Endothelial cell of umbilical vein (primary cell): Measurements from ENCODE around the gene HSD17B2. TPM values are rescaled to one million over a fixed set of nuclear protein-coding genes. Genes with fewer than 3 reads are reported as not detected.

Experiments used
- BruUV-seq: library from RNA; stranded (reverse); fragments of 400-500 nt; replicated peaks from 2 replicates; lab custom pipeline; 2021; lab: Mats Ljungman, UMichigan
- CTCF ChIA-PET: fragments of 300-600, 350-600 bp; sonication (Branson Sonifier 250); formaldehyde crosslinking; loops from one replicate; lab custom pipeline; 2021; ENCODE audit warnings: antibody characterized with exemption, inconsistent platforms; lab: Charles Lee
- POLR2A ChIA-PET: fragments of 300-600, 350-600 bp; sonication (Branson Sonifier 250); formaldehyde crosslinking; loops from one replicate; lab custom pipeline; 2021; ENCODE audit warnings: antibody characterized with exemption, inconsistent platforms; lab: Charles Lee
- DNase-seq: peaks from one replicate; pipeline ENCODE4 v3.0.0-alpha.2; 2011; ENCODE audit warnings: low read depth, low spot score
- FAIRE-seq: peaks from 2 replicates; lab custom pipeline; 2011; peaks lifted over from hg19 to GRCh38; lab: Jason Lieb, UNC
- H2AFZ ChIP-seq: 2 replicates; pipeline ENCODE4 v1.6.0; 2012; ENCODE audit warnings: low read depth, low read length, control low read depth, inconsistent platforms
- H3K27ac ChIP-seq: 2 replicates; pipeline ENCODE4 v1.5.1; 2011; ENCODE audit warnings: low read depth, mild to moderate bottlenecking, control low read depth, low read length, moderate library complexity; ENCODE audit not compliant: insufficient read depth
- H3K27me3 ChIP-seq, 2 experiments: 2 replicates each; pipeline versions ENCODE4 v1.6.0 to v1.6.1; 2011; ENCODE audit warnings: low read length in 2 of 2, mixed read lengths in 1 of 2; ENCODE audit not compliant: control insufficient read depth in 2 of 2, insufficient read depth in 2 of 2
- H3K36me3 ChIP-seq, 2 experiments: 2 replicates in 1 of 2; 3 replicates in 1 of 2; pipeline ENCODE4 v1.5.1; 2011; ENCODE audit warnings: low read length in 2 of 2, mild to moderate bottlenecking in 1 of 2, moderate library complexity in 1 of 2; ENCODE audit not compliant: control insufficient read depth in 2 of 2, insufficient read depth in 2 of 2; ENCODE audit errors: extremely low read depth in 1 of 2
- H3K4me1 ChIP-seq: 3 replicates; pipeline ENCODE4 v1.5.1; 2011; ENCODE audit warnings: mild to moderate bottlenecking, low read length; ENCODE audit not compliant: control insufficient read depth, insufficient read depth; ENCODE audit errors: extremely low read depth
- H3K4me2 ChIP-seq: 2 replicates; pipeline ENCODE4 v1.6.1; 2011; ENCODE audit warnings: low read length, control low read depth, mixed read lengths; ENCODE audit not compliant: insufficient read depth
- H3K4me3 ChIP-seq, 3 experiments: fragments of 200-600 bp in 1 of 3; sonication (generic), shearing (Covaris generic) in 1 of 3; replicated peaks in 1 of 3; 2 replicates each; pipeline ENCODE4 v1.5.1; 2011 to 2016; ENCODE audit warnings: control low read depth in 3 of 3, low read length in 3 of 3, mild to moderate bottlenecking in 2 of 3, inconsistent platforms in 1 of 3, low read depth in 1 of 3, moderate library complexity in 1 of 3; ENCODE audit not compliant: insufficient read depth in 1 of 3
- H3K79me2 ChIP-seq: 2 replicates; pipeline ENCODE4 v1.6.0; 2012; ENCODE audit warnings: low read length, inconsistent platforms; ENCODE audit not compliant: control insufficient read depth, insufficient read depth
- H3K9ac ChIP-seq: replicated peaks from 2 replicates; pipeline ENCODE3; 2011; ENCODE audit warnings: low read length, control low read depth; ENCODE audit not compliant: insufficient read depth; ENCODE audit errors: extremely low read depth
- H3K9me1 ChIP-seq: replicated peaks from 3 replicates; pipeline ENCODE4 v1.6.0; 2011; ENCODE audit warnings: mild to moderate bottlenecking, low read length; ENCODE audit not compliant: control insufficient read depth, insufficient read depth; ENCODE audit errors: extremely low read depth
- H3K9me3 ChIP-seq: replicated peaks from 2 replicates; pipeline ENCODE4 v1.5.1; 2012; ENCODE audit warnings: low read length, inconsistent platforms; ENCODE audit not compliant: control insufficient read depth, insufficient read depth
- H4K20me1 ChIP-seq: replicated peaks from 2 replicates; pipeline ENCODE3; 2011; ENCODE audit warnings: mild to moderate bottlenecking, low read length; ENCODE audit not compliant: control insufficient read depth, insufficient read depth; ENCODE audit errors: extremely low read depth
- EZH2 ChIP-seq: IDR thresholded peaks from 2 replicates; pipeline ENCODE4 v1.6.1; 2012; ENCODE audit warnings: borderline replicate concordance, low read depth, mild to moderate bottlenecking, moderate library complexity, low read length, inconsistent platforms; ENCODE audit not compliant: severe bottlenecking
- FOS ChIP-seq: IDR thresholded peaks from 2 replicates; pipeline ENCODE4 v1.6.1; 2011; ENCODE audit warnings: mild to moderate bottlenecking, low read length, moderate library complexity, borderline replicate concordance; ENCODE audit not compliant: insufficient read depth
- GATA2 ChIP-seq: IDR thresholded peaks from 2 replicates; pipeline ENCODE4 v1.7.0; 2011; ENCODE audit warnings: low read depth, mild to moderate bottlenecking, moderate library complexity, mixed read lengths, low read length; ENCODE audit not compliant: insufficient read length, insufficient read depth
- JUN ChIP-seq: IDR thresholded peaks from 2 replicates; pipeline ENCODE4 v1.6.1; 2011; ENCODE audit warnings: borderline replicate concordance, low read depth; ENCODE audit not compliant: insufficient read length, insufficient read depth
- MYC ChIP-seq: IDR thresholded peaks from one replicate; pipeline ENCODE4 v1.6.1; 2011; ENCODE audit warnings: mild to moderate bottlenecking, low read depth, low read length
- POLR2A ChIP-seq: IDR thresholded peaks from 2 replicates; pipeline ENCODE4 v1.6.1; 2012; ENCODE audit warnings: low read depth, mild to moderate bottlenecking, control low read depth, low read length
- POLR2AphosphoS5 ChIP-seq: IDR thresholded peaks from 2 replicates; pipeline ENCODE4 v1.6.1; 2012; ENCODE audit warnings: low read depth, mild to moderate bottlenecking, control low read depth, low read length, moderate library complexity; ENCODE audit not compliant: insufficient read depth
- dilution Hi-C: fragments of 300-500 bp; cut with MboI; formaldehyde crosslinking; loops from one replicate; pipeline ENCODE4 v1.15.0; 2019; ENCODE audit warnings: low sequenced_read_pairs; ENCODE audit not compliant: extremely low pct_ligation_motif_present
- intact Hi-C: fragments of 100-400 bp; cut with micrococcal nuclease; formaldehyde crosslinking; loops from one replicate; pipeline ENCODE4 v1.10.0; 2022
- polyA plus RNA-seq, 4 experiments: library from polyadenylated mRNA; depleted of rRNA in 3 of 4; stranded (reverse) in 3 of 4; unstranded in 1 of 4; fragments of >200 nt; gene quantifications; 2 replicates each; pipeline versions ENCODE4 v1.2.1 to v1.2.3, GENCODE V29; 2011 to 2012; ENCODE audit warnings: missing spikeins in 1 of 4
- total RNA-seq: library from RNA; stranded (reverse); gene quantifications from 2 replicates; pipeline ENCODE4 v1.2.3, GENCODE V29; 2021
- TF ChIP-seq, protein P1 (sequence below), 2 donors: IDR thresholded peaks; 1 replicate in 1 of 2; 2 replicates in 1 of 2; pipeline ENCODE4 v1.5.1; 2011; ENCODE audit warnings: low read length in 2 of 2, mild to moderate bottlenecking in 2 of 2, moderate library complexity in 2 of 2, control low read depth in 1 of 2, inconsistent platforms in 1 of 2, low read depth in 1 of 2; ENCODE audit not compliant: insufficient read depth in 1 of 2; ENCODE audit errors: extremely low read depth in 1 of 2
- TF ChIP-seq, protein P2 (sequence below): IDR thresholded peaks from 2 replicates; pipeline ENCODE4 v1.6.1; 2011; ENCODE audit not compliant: insufficient read depth, insufficient read length

The HSD17B2 gene
- total and polyA plus RNA-seq, 2 donors (not counting 3 experiments of a cell fraction or from before 2014, with no cell fraction given) = 1.2 to 4.5 TPM

DNA sequence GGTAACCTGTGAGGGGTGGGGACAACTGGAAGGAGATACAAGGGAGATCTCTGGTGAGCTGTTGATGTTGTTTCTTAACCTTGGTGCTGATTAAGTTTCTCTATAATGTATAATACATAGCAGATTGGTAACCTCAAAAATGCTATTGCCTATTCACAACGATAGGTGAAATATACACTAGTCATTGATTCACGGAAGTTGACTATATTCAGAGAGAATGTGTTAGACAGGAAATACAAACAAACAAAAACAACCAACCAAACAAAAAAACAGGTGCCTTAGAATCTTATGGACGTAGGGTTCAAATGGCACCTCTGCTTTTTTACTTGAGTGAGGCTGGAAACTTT, 21.5 kb downstream of the HSD17B2 start:
- BruUV-seq = no TSS peak
- Histone ChIP-seq H3K27ac (no peak overlapping the region), H2AFZ (no peak overlapping the region), H3K27me3 (peaks cover 16 to 17% of the 10 kb centered on the region in 2 experiments), H4K20me1 (no peaks in the 10 kb centered on the region), H3K9ac (no peak overlapping the region), H3K9me1 (no peaks in the 10 kb centered on the region), H3K36me3 (no peaks in the 10 kb centered on the region), H3K4me1 (no peaks in the 10 kb centered on the region), H3K4me3 (no peak overlapping the region), H3K4me2 (no peak overlapping the region), H3K9me3 (no peaks in the 10 kb centered on the region), H3K79me2 (no peaks in the 10 kb centered on the region)
- intact Hi-C loops = loop anchor here (5.0 kb wide), 1 partner anchor 39 kb away; no protein-coding TSS in a partner anchor
- FAIRE-seq (no peak), DNase-seq (no peak)
- ChIA-PET CTCF (interaction anchor here (0.9 to 1.7 kb wide), 4 partner anchors 115 to 174 kb away, joined by 3 to 5 read pairs (median 4); no protein-coding TSS in a partner anchor), POLR2A (no interaction called here)
- TF ChIP-seq MYC (no peak), EZH2 (no peak), POLR2AphosphoS5 (no peak), JUN (no peak), FOS (no peak), GATA2 (no peak), POLR2A (no peak)
- TF ChIP-seq, protein P1, sequence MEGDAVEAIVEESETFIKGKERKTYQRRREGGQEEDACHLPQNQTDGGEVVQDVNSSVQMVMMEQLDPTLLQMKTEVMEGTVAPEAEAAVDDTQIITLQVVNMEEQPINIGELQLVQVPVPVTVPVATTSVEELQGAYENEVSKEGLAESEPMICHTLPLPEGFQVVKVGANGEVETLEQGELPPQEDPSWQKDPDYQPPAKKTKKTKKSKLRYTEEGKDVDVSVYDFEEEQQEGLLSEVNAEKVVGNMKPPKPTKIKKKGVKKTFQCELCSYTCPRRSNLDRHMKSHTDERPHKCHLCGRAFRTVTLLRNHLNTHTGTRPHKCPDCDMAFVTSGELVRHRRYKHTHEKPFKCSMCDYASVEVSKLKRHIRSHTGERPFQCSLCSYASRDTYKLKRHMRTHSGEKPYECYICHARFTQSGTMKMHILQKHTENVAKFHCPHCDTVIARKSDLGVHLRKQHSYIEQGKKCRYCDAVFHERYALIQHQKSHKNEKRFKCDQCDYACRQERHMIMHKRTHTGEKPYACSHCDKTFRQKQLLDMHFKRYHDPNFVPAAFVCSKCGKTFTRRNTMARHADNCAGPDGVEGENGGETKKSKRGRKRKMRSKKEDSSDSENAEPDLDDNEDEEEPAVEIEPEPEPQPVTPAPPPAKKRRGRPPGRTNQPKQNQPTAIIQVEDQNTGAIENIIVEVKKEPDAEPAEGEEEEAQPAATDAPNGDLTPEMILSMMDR (IDR thresholded peaks at IDR 0.05; ENCODE audit: extremely low read depth in 1 of 2, insufficient read depth in 1 of 2, low read depth in 1 of 2, low read length in 2 of 2) = no peak
- TF ChIP-seq, protein P2, sequence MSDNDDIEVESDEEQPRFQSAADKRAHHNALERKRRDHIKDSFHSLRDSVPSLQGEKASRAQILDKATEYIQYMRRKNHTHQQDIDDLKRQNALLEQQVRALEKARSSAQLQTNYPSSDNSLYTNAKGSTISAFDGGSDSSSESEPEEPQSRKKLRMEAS = no peak
- dilution Hi-C loops = no loop called here
